Testis (tissue), 2 donors: Measurements from ENCODE around the gene SPG7.

Source experiments
- POLR2A ChIP-seq: fragments of 450-650 bp; IDR thresholded peaks from one replicate; pipeline ENCODE4 v1.6.1; 2017; ENCODE audit warnings: antibody characterized with exemption, mild to moderate bottlenecking, moderate library complexity
- TF ChIP-seq, protein P1 (sequence below), 3 experiments: fragments of 450-650 bp in 2 of 3; fragments of 200-600 bp in 1 of 3; sonication (generic) in 1 of 3; IDR thresholded peaks; one replicate each; pipeline ENCODE4 v1.5.1; 2016 to 2019; ENCODE audit warnings: antibody characterized with exemption in 3 of 3, mild to moderate bottlenecking in 2 of 3, moderate library complexity in 1 of 3

DNA sequence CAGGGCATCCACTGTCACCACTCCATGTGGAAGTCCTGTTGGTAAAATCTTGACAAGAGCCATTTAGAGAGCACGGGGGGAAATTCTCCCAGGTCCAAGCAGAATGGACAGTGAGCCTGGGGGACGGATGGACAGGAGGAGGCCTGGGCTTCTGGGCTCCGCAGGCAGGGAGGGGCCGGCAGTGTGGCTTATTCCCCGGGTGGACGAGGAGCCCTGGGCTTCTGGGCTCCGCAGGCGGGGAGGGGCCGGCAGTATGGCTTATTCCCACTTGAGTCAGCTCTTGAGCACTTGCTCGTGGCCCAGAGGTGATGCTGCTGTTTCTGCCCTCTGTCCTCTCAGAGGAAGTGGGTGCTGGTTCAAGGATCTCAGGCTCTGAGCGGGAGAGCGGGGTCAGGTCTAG is 30.1 kb downstream of the SPG7 start:
- TF ChIP-seq, protein P1, sequence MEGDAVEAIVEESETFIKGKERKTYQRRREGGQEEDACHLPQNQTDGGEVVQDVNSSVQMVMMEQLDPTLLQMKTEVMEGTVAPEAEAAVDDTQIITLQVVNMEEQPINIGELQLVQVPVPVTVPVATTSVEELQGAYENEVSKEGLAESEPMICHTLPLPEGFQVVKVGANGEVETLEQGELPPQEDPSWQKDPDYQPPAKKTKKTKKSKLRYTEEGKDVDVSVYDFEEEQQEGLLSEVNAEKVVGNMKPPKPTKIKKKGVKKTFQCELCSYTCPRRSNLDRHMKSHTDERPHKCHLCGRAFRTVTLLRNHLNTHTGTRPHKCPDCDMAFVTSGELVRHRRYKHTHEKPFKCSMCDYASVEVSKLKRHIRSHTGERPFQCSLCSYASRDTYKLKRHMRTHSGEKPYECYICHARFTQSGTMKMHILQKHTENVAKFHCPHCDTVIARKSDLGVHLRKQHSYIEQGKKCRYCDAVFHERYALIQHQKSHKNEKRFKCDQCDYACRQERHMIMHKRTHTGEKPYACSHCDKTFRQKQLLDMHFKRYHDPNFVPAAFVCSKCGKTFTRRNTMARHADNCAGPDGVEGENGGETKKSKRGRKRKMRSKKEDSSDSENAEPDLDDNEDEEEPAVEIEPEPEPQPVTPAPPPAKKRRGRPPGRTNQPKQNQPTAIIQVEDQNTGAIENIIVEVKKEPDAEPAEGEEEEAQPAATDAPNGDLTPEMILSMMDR (IDR thresholded peaks at IDR 0.05): no peak
- TF ChIP-seq POLR2A: no peak
